Skeletal muscle satellite cell (primary cell): ENCODE results near the gene DNAAF5.
A peak's percentile ranks its signal among the peaks of the same experiment; 100 is the strongest.

ENCODE experiments used
- H3K27me3 ChIP-seq: 2 replicates; pipeline ENCODE4 v1.7.0; 2013; ENCODE audit warnings: low read length; ENCODE audit not compliant: control insufficient read depth, insufficient read depth
- H3K36me3 ChIP-seq: 2 replicates; pipeline ENCODE4 v1.7.0; 2013; ENCODE audit warnings: mild to moderate bottlenecking, control low read depth, low read length; ENCODE audit not compliant: insufficient read depth
- H3K4me1 ChIP-seq: 2 replicates; pipeline ENCODE4 v1.7.0; 2013; ENCODE audit warnings: low read length; ENCODE audit not compliant: control insufficient read depth, insufficient read depth
- H3K4me2 ChIP-seq: 2 replicates; pipeline ENCODE4 v1.7.0; 2013; ENCODE audit warnings: mild to moderate bottlenecking, low read length
- H3K4me3 ChIP-seq: 2 replicates; pipeline ENCODE4 v1.7.0; 2013; ENCODE audit warnings: low read length
- H3K9ac ChIP-seq: 2 replicates; pipeline ENCODE4 v1.7.0; 2013; ENCODE audit warnings: mild to moderate bottlenecking, low read depth, low read length, moderate library complexity
- H3K9me3 ChIP-seq: replicated peaks from 2 replicates; pipeline ENCODE4 v1.7.0; 2013; ENCODE audit warnings: mild to moderate bottlenecking, control low read depth, low read length

Gene DNAAF5

DNA sequence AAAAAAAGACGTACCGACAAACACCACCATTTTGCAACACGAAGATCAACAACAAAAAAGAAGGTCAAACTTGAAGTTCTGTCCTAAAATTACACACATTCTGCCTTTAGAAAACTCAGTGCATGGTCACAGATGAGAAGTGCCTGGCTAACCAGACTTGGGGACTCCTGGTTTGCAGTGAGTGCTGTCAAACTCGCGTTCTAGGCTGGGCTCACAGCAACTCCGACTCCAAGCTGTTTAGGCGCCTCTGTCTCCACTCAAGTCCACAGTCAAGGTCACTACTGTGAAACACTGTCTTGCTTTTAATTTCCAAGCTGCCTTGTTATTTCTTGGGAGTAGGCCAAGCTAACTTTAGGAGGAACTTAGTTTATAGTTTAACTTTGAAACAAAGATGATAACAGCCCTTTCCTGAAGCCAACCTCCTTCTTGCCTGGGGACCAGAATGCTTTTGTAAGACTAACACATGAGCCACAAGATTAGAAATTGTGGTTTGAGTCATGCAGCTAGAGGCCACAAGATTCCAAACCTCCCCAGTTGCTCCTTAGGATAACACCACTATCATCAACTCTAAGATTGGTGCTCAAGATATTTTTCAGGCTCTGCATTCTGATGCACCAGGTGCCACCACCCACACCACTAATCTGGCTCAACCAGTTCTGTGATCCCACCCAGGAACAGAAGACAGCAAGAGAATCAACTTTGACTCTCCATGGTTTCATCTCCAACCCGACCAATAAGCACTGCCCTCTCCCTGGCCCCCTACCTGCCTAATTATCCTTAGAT is 1.1 kb upstream of the DNAAF5 start:
- H3K4me2 ChIP-seq = peak overlapping the region; percentile 97
- H3K27me3 ChIP-seq = no peaks in the 10 kb centered on the region
- peak overlapping the region; percentile 83 for H3K9ac ChIP-seq
- H3K9me3 ChIP-seq = no peaks in the 10 kb centered on the region
- peak overlapping the region; percentile 93 for H3K4me3 ChIP-seq
- H3K36me3 ChIP-seq = peaks cover 12% of the 10 kb centered on the region
- H3K4me1 ChIP-seq = peaks cover 21% of the 10 kb centered on the region

DNA sequence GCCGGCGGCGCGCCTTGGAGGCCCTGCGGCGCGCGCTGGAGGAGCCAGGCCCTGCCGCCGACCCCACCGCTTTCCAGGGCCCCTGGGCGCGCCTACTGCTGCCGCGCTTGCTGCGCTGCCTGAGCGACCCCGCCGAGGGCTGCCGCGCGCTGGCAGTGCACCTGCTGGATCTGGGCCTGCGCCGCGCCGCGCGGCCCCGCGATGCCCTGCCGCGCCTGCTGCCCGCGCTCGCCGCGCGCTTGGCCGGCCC is 280 bp downstream of the DNAAF5 start:
- no peaks in the 10 kb centered on the region for H3K9me3 ChIP-seq
- peak overlapping the region; percentile 83 for H3K9ac ChIP-seq
- H3K27me3 ChIP-seq = no peaks in the 10 kb centered on the region
- peaks cover 23% of the 10 kb centered on the region for H3K4me1 ChIP-seq
- peak overlapping the region; percentile 93 for H3K4me3 ChIP-seq
- H3K4me2 ChIP-seq = peak overlapping the region; percentile 97
- H3K36me3 ChIP-seq = peaks cover 12% of the 10 kb centered on the region

DNA sequence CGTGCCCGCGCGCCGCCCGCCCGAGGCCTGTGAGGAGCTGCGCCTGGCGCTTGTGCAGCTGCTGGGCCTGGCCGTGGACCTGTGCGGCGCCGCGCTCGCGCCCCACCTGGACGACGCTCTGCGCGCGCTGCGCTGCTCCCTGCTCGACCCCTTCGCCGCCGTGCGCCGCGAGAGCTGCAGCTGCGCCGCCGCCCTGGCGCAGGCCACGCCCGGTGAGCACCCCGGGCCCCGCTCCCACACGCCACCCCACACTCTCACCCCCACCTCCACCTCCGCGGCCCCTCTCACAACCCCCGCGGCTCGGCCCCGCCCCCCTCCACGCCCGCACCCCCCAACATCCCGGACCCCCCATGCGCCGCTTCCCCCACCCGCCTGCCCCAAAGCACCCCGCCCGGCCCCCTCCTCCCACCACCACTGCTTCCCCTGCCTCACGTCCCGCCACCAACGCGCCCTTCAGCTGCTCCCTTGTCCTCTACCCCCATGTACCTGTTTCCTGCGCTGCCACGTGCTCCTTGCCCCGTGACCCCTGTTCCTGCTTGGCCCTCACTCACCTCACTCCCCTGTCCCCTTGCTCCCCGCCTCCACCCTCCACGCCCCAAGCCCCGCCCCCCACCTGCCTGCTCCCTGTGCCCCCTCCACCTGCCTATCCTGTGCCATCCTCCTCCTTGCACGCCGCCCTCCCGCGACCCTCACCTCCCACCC is 756 bp downstream of the DNAAF5 start, which contains the start of gene PRKAR1B:
Gene PRKAR1B, minus strand, starts transcription at position 178 of the 702 bp plus-strand sequence. CDS start 15,776 bp downstream, outside the sequence.
- H3K9ac ChIP-seq = peak within 1 kb of the TSS; percentile 83
- no peaks in the 10 kb centered on the region for H3K9me3 ChIP-seq
- H3K4me1 ChIP-seq = peaks cover 28% of the 10 kb centered on the region
- H3K4me3 ChIP-seq = peak within 1 kb of the TSS; percentile 93
- H3K36me3 ChIP-seq = peaks cover 12% of the 10 kb centered on the region
- H3K27me3 ChIP-seq = no peaks in the 10 kb centered on the region
- H3K4me2 ChIP-seq = peak within 1 kb of the TSS; percentile 97

DNA sequence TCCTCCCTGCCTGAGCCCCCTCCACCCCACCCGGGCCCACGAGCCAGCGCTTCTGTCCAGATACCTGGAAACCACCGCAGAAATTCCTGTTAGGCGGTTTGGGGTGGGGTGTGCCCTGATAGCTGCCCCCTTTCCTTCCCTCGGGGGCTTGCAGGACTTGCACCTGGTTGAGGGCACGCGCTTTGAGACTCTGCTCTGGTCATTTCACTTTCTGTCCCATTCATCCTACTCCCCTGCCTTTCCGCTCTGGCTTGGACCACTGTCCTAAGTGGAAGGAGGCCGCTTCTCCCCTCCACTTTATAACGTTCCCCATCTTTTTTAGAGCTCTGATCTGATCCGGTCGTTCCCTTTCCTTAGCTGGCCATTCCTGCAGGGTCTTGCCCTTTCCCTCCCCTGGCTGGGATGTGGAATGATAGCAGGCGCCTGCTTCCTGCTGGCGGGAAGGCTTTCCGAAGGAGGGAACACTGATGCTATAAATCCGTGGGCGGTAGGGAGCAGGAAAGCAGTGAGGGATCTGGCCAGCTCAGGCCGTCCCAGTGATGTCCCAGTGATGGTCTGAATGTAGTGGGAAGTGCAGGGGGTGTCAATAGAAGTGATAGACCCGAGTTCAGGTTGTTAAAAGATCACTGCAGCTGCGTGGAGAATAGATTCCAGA is 1.4 kb downstream of the DNAAF5 start:
- Histone ChIP-seq H3K9ac (peak overlapping the region; percentile 33), H3K9me3 (no peaks in the 10 kb centered on the region), H3K4me3 (peak overlapping the region; percentile 66), H3K36me3 (peaks cover 12% of the 10 kb centered on the region), H3K27me3 (no peaks in the 10 kb centered on the region), H3K4me1 (peaks cover 34% of the 10 kb centered on the region), H3K4me2 (peak overlapping the region; percentile 83)

DNA sequence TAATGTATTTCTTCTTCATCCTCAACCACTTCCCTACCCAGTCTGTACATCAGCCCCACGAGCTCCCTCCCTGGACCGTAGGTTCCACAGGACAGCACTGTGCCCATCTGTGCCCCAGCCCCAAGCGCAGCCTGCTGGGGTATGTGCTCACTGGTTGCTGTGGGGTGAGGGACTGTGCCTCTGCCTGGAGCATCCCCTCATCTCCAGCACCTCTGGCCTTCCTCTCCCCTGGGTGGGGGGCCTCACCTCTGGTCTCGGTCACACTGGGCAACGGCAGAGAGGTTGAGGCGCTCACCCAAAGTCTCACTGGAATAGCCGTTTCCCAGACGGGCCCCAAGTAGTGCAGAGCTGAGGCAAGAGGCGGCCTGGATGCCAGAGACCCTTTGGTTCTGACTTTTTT is 2.1 kb downstream of the DNAAF5 start:
- Histone ChIP-seq H3K36me3 (peaks cover 12% of the 10 kb centered on the region), H3K9ac (peak overlapping the region; percentile 14), H3K27me3 (no peaks in the 10 kb centered on the region), H3K4me2 (peak overlapping the region; percentile 83), H3K4me1 (peaks cover 36% of the 10 kb centered on the region), H3K9me3 (no peaks in the 10 kb centered on the region), H3K4me3 (peak overlapping the region; percentile 66)

DNA sequence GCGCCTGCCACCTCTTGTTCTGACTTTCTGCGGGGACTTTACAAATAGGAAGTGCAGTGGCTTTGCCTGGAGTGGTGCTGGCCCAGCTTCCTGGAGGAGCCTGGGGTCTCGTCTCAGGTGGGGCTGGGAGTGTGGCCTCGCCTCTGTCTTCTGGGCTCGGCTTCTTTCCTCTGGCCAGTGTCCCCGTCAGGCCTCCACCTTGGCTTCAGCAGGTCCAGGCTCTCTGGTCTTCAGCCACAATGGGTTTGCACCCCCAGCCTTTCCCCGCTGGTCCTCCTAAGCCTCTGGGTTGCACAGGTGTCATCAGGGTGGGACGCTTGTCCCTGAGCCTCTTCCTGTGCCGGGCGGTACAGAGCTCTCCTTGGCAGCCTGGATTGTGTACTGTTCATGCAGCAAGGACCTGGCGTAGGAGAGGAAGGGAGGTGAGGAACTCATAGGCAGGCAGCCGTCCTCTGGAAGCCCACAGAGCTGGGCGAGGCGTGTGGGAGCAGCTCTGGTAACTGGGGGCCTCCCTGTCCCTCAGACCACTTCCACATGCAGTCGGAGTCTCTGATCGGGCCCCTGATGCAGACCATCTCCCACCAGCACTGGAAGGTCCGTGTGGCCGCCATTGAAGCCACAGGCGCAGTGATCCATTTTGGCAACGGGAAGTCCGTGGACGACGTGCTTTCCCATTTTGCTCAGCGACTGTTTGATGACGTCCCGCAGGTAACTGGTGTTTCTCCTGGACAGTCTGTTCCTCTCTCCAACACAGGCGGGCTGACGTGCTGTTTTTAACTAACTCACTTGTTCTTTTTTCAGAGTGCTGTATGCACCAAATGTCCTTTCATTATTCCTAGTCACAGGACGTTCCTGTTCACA is 2.9 kb downstream of the DNAAF5 start:
- H3K36me3 ChIP-seq = peaks cover 16% of the 10 kb centered on the region

DNA sequence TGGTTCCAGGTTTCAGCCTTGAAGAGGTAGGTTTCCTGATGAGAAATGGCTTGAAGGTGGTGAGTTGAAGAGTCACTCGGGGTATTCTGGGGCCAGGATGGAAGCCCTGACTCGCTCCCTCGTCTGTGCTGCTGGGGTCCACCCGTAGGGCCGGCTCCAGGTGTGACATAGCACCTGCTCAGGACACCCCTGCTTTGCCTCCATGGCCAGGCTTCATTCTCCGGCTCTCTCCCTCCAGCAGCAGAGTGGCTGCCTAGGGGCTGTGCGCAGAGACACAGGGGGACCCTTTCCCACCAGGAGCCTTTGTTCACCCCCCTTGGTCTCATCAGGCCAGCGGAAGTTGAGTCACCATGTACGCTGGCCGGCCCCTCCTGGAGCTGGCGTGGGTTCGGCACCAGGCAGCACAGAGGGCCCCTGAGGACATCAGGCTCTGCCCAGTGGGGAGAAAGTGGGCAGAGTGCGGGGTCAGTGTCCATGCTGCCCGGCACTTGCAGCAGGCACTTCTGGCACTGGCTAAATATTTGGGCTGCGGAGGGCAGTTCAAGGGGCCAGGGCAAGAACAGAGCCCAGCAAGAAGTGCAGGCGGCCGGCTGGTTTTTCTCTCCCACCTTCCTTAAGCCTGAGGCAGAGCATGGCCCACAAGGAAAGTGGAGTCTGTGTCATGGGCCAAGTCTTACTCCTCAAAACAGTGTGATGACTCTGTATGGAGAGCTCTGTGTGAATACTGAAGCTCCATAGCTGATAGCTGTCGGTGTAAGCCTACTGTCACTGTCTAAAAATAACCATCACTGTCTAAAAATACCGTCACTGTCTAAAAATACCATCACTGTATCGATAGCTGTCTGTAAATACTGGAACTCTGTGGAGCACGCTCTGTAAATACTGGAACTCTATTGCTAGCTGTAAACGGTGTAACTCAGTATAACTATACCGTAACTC is 4.3 kb downstream of the DNAAF5 start:
- H3K36me3 ChIP-seq = peaks cover 16% of the 10 kb centered on the region
- peaks cover 29% of the 10 kb centered on the region for H3K4me1 ChIP-seq
- no peaks in the 10 kb centered on the region for H3K27me3 ChIP-seq
- peak overlapping the region; percentile 36 for H3K9ac ChIP-seq
- peaks cover 8% of the 10 kb centered on the region for H3K9me3 ChIP-seq
- H3K4me3 ChIP-seq = no peak overlapping the region
- no peak overlapping the region for H3K4me2 ChIP-seq

More for the DNA sequence above, 2.9 kb downstream of the DNAAF5 start:
- H3K9ac ChIP-seq = no peak overlapping the region
- H3K4me2 ChIP-seq = no peak overlapping the region
- no peaks in the 10 kb centered on the region for H3K27me3 ChIP-seq
- H3K9me3 ChIP-seq = peaks cover 5% of the 10 kb centered on the region
- H3K4me3 ChIP-seq = no peak overlapping the region
- H3K4me1 ChIP-seq = peaks cover 36% of the 10 kb centered on the region

DNA sequence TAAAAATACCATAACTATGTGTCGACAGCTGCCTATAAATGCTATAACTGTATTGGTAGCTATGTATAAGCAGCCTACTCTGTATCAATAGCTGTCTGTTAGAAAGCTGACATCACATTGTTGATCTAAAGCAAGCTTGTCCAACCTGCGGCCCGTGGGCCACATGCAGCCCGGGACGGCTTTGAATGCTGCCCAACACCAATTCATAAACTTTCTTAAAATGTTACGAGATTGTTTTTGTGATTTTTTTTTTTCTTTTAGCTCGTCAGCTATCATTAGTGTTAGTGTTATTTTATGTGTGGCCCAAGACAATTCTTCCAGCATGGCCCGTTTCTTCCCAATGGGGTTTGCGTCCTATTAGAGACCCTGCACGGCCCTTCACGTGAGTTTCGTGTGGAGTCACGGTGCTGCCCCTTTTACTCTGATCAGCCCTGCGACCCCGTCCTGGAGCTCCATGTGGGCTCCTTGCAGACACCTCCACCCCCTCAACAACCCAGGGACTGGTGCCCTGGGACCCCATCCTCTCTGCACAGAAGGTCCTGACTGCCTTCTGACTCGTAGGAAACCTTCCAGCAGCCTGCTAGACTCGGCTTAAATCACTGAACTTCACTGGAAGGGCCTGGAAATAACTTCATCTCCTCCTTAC is 5.1 kb downstream of the DNAAF5 start:
- Histone ChIP-seq H3K36me3 (peaks cover 16% of the 10 kb centered on the region), H3K9ac (peak overlapping the region; percentile 20), H3K4me3 (peak overlapping the region; percentile 7), H3K4me1 (peaks cover 23% of the 10 kb centered on the region), H3K4me2 (peak overlapping the region; percentile 50), H3K27me3 (no peaks in the 10 kb centered on the region), H3K9me3 (peaks cover 8% of the 10 kb centered on the region)

DNA sequence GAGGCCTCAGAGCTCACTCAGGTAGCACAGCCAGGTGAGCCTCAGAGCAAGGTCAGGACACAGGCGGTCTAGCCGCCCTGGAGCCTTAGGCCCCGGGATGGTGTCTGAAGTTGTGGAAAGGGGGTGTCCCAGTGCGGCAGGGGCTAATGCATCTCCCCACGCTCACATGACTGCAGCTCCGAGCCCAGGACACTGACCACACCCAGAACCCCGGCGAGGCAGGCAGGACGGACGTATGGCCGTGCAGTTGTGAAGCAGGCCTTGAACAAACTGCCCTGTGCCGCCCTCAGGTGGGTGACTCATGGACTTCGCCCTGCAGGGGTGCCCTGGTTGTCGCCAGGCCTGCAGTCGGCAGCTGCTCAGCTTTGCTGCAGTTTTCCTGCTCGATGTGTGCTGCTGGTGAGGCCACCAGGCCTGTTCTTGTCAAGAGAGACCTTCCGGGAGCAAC is 5.6 kb downstream of the DNAAF5 start:
- Histone ChIP-seq H3K4me3 (peak overlapping the region; percentile 7), H3K4me1 (peaks cover 23% of the 10 kb centered on the region), H3K9ac (peak overlapping the region; percentile 20), H3K4me2 (peak overlapping the region; percentile 50), H3K9me3 (peaks cover 8% of the 10 kb centered on the region), H3K27me3 (no peaks in the 10 kb centered on the region), H3K36me3 (peaks cover 16% of the 10 kb centered on the region)

DNA sequence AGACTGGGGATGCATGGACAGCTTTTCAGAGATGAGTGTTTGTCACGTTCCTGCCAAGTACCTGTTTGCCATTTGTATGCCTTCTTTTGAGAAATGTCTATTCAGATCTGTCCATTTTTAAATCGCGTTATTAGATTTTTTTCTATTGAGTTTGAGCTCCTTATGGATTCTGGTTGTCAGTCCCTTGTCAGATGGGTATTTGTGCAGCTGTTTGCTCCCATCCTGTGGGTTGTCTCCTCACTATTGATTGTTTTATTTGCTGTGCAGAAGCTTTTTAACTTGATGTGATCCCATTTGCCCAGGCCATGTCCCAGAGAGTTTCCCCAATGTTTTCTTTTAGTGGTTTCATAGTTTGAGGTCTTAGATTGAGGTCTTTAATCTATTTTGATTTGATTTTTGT is 6.1 kb downstream of the DNAAF5 start:
- Histone ChIP-seq H3K27me3 (no peaks in the 10 kb centered on the region), H3K36me3 (peaks cover 19% of the 10 kb centered on the region), H3K9me3 (peaks cover 8% of the 10 kb centered on the region), H3K9ac (peak overlapping the region; percentile 20), H3K4me1 (peaks cover 23% of the 10 kb centered on the region), H3K4me3 (peak overlapping the region; percentile 7), H3K4me2 (peak overlapping the region; percentile 50)
